GM12878 (cell line): ENCODE results near the gene DYNC1H1. TPM values are rescaled to one million over a fixed set of nuclear protein-coding genes. Genes with fewer than 3 reads are reported as not detected.
A peak's percentile ranks its signal among the peaks of the same experiment; 100 is the strongest.

Source experiments
- ATAC-seq: fragments of 200-7000 bp; cut with Tn5 transposase; 3 replicates; pipeline ENCODE4 v1.9.1; 2020; ENCODE audit warnings: mild to moderate bottlenecking, moderate library complexity
- BruUV-seq: library from RNA; stranded (reverse); fragments of 400-500 nt; replicated peaks from 2 replicates; lab custom pipeline; 2021; lab: Mats Ljungman, UMichigan
- CTCF ChIA-PET: fragments of 300-600 bp; sonication (Branson Sonifier 250); formaldehyde crosslinking; extraction: SDS; loops from one replicate; lab custom pipeline; 2021; ENCODE audit warnings: inconsistent platforms; lab: Yijun Ruan, JAX
- POLR2A ChIA-PET: fragments of 350-600 bp; formaldehyde crosslinking; extraction: SDS; loops from one replicate; lab custom pipeline; 2021; ENCODE audit warnings: inconsistent platforms; lab: Charles Lee
- RAD21 ChIA-PET: fragments of 300-600 bp; sonication (Branson Sonifier 250); formaldehyde crosslinking; loops from one replicate; lab custom pipeline; 2023; ENCODE audit warnings: antibody characterized with exemption; ENCODE audit not compliant: unreplicated experiment; lab: Charles Lee
- SMC1A ChIA-PET: fragments of 300-600 bp; sonication (Branson Sonifier 250); formaldehyde crosslinking; loops from one replicate; lab custom pipeline; 2023; ENCODE audit not compliant: unreplicated experiment, uncharacterized antibody; lab: Charles Lee
- DNase-seq: peaks from one replicate; pipeline ENCODE4 v3.0.0-alpha.2; 2011; ENCODE audit warnings: low read depth, low spot score
- FAIRE-seq: peaks from 3 replicates; lab custom pipeline; 2011; peaks lifted over from hg19 to GRCh38; lab: Jason Lieb, UNC
- H2AFZ ChIP-seq: 2 replicates; pipeline ENCODE4 v1.6.0; 2011; ENCODE audit warnings: low read depth, low read length, control low read depth; ENCODE audit not compliant: control insufficient read depth
- H3K27ac ChIP-seq: 2 replicates; pipeline ENCODE4 v1.5.1; 2011; ENCODE audit warnings: control low read depth; ENCODE audit not compliant: control insufficient read depth, insufficient read depth
- H3K27me3 ChIP-seq, 2 experiments: replicated peaks in 1 of 2; 2 replicates each; pipeline versions ENCODE4 v1.6.0 to v1.6.1; 2011; ENCODE audit warnings: low read length in 1 of 2; ENCODE audit not compliant: control insufficient read depth in 2 of 2, insufficient read depth in 2 of 2
- H3K36me3 ChIP-seq, 2 experiments: 2 replicates each; pipeline ENCODE4 v1.5.1; 2011; ENCODE audit warnings: low read length in 1 of 2; ENCODE audit not compliant: control insufficient read depth in 2 of 2, insufficient read depth in 2 of 2
- H3K4me1 ChIP-seq: 2 replicates; pipeline ENCODE4 v1.6.1; 2011; ENCODE audit warnings: mild to moderate bottlenecking, low read length, moderate library complexity, mixed read lengths; ENCODE audit not compliant: control insufficient read depth, insufficient read depth
- H3K4me2 ChIP-seq: 2 replicates; pipeline ENCODE4 v1.6.0; 2011; ENCODE audit warnings: control low read depth; ENCODE audit not compliant: control insufficient read depth, insufficient read depth
- H3K4me3 ChIP-seq: fragments of 200-600 bp; sonication (generic); 2 replicates; pipeline ENCODE4 v1.5.1; 2016
- H3K79me2 ChIP-seq: 2 replicates; pipeline ENCODE4 v1.6.0; 2011; ENCODE audit warnings: low read length; ENCODE audit not compliant: control insufficient read depth, insufficient read depth
- H3K9ac ChIP-seq: 2 replicates; pipeline ENCODE4 v1.8.0; 2011; ENCODE audit warnings: low read length, control low read depth, mixed read lengths; ENCODE audit not compliant: control insufficient read depth, insufficient read depth
- H3K9me3 ChIP-seq: replicated peaks from 3 replicates; pipeline ENCODE4 v1.5.1; 2011; ENCODE audit warnings: mild to moderate bottlenecking, low read length; ENCODE audit not compliant: control insufficient read depth, insufficient read depth
- H4K20me1 ChIP-seq: 2 replicates; pipeline ENCODE4 v1.6.0; 2011; ENCODE audit not compliant: control insufficient read depth, insufficient read depth
- ESRRA ChIP-seq: IDR thresholded peaks from 2 replicates; pipeline ENCODE4 v1.6.1; 2012; ENCODE audit warnings: mild to moderate bottlenecking, low read length, improper control_type of control experiment
- KLF5 ChIP-seq: fragments of 450-650 bp; IDR thresholded peaks from 2 replicates; pipeline ENCODE4 v1.6.1; 2014; ENCODE audit warnings: mild to moderate bottlenecking; ENCODE audit not compliant: partially characterized antibody
- POLR2AphosphoS5 ChIP-seq: IDR thresholded peaks from 2 replicates; pipeline ENCODE4 v1.6.1; 2011; ENCODE audit warnings: mild to moderate bottlenecking, low read length, inconsistent platforms
- RBBP5 ChIP-seq: fragments of 200-600 bp; sonication (generic); conservative IDR thresholded peaks from 2 replicates; pipeline ENCODE4 v1.6.1; 2016
- SIX5 ChIP-seq: IDR thresholded peaks from 2 replicates; pipeline ENCODE4 v1.6.1; 2011; ENCODE audit warnings: mild to moderate bottlenecking, low read depth, low read length, moderate library complexity; ENCODE audit not compliant: severe bottlenecking
- SMC3 ChIP-seq: IDR thresholded peaks from 2 replicates; pipeline ENCODE4 v1.6.1; 2011; ENCODE audit warnings: low read length, improper control_type of control experiment, borderline replicate concordance
- WRNIP1 ChIP-seq: IDR thresholded peaks from 2 replicates; pipeline ENCODE4 v1.6.1; 2011; ENCODE audit warnings: low read depth, low read length, improper control_type of control experiment, borderline replicate concordance
- YBX1 ChIP-seq: fragments of 450-650 bp; IDR thresholded peaks from 2 replicates; pipeline ENCODE4 v1.6.1; 2016; ENCODE audit warnings: antibody characterized with exemption
- ZBED1 ChIP-seq: IDR thresholded peaks from 2 replicates; pipeline ENCODE4 v1.6.1; 2016; ENCODE audit warnings: borderline replicate concordance
- WGBS: methylation state at CpG from one replicate; pipeline ENCODE4 v1.1.6; 2016; ENCODE audit warnings: low lambda C conversion rate; ENCODE audit not compliant: insufficient replicate concordance, insufficient coverage; ENCODE audit errors: missing lambda C conversion rate; 5-methylcytosine and 5-hydroxymethylcytosine counted together
- in situ Hi-C: fragments of 300-500 bp; cut with MboI; formaldehyde crosslinking; loops from 9 replicates; pipeline ENCODE4 v1.14.3; 2018; ENCODE audit warnings: mixed read lengths
- intact Hi-C: fragments of 100-400 bp; cut with micrococcal nuclease; formaldehyde crosslinking; loops from one replicate; pipeline ENCODE4 v1.14.2; 2022; ENCODE audit not compliant: unreplicated experiment
- polyA plus RNA-seq, 11 experiments: library from polyadenylated mRNA; depleted of rRNA in 4 of 11; unstranded in 6 of 11; stranded (reverse) in 5 of 11; fragments of >200 nt; fragmentation: Nextera tagmentation in 4 of 11; fragmentation: Illumina TruSeq in 1 of 11; extraction: Ambion mirVana in 4 of 11; extraction: Trizol in 1 of 11; gene quantifications; 1 replicate in 1 of 11; 2 replicates in 10 of 11; pipeline versions ENCODE4 v1.2.1 to v1.2.3, GENCODE V29; 2011 to 2016; ENCODE audit warnings: inconsistent platforms in 2 of 11, missing spikeins in 2 of 11, low read depth in 1 of 11
- total RNA-seq, 4 experiments: library from RNA; depleted of rRNA in 3 of 4; stranded (reverse); fragments of >200 nt in 3 of 4; fragmentation: Illumina TruSeq in 1 of 4; extraction: Trizol in 1 of 4; gene quantifications; 2 replicates each; pipeline versions ENCODE4 v1.2.1 to v1.2.3, GENCODE V29; 2013 to 2021
- TF ChIP-seq, protein P1 (sequence below): IDR thresholded peaks from 2 replicates; pipeline ENCODE4 v1.6.1; 2012; ENCODE audit warnings: low read depth, low read length, improper control_type of control experiment
- TF ChIP-seq, protein P2 (sequence below): fragments of 450-650 bp; IDR thresholded peaks from 2 replicates; pipeline ENCODE4 v1.6.1; 2017; ENCODE audit warnings: low read depth, mild to moderate bottlenecking, moderate library complexity
- TF ChIP-seq, protein P3 (sequence below), 3 experiments: IDR thresholded peaks in 2 of 3; conservative IDR thresholded peaks in 1 of 3; 2 replicates each; pipeline ENCODE4 v1.5.1; 2011; ENCODE audit warnings: low read depth in 3 of 3, low read length in 3 of 3, mild to moderate bottlenecking in 3 of 3, control low read depth in 2 of 3, moderate library complexity in 2 of 3, inconsistent platforms in 1 of 3, mixed read lengths in 1 of 3; ENCODE audit not compliant: control insufficient read depth in 2 of 3, insufficient read depth in 1 of 3; ENCODE audit errors: extremely low read depth in 1 of 3

Gene DYNC1H1
- total and polyA plus RNA-seq, 10 of the 15 experiments (the other 5 are each of a cell fraction or from before 2014, with no cell fraction given), result 38.4 to 291 (median 111) TPM

DNA sequence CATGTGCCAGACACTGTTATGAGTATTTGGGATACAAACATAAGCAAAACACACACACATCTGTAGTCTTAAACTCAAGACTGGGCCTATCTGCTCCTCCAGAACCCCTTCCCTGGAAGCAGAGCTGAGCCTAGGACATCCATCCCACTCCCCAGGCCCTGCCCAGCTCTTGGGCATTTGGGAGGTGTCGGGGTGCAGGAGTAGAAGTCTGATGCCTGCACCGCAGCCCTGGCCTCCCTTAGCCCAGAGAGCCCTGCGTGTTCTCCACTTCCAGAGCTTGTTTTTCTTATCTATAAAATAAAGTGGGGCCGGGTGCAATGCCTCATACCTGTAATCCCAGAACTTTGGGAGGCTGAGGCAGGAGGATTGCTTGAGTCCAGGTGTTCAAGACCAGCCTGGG is 110.8 kb downstream of the DYNC1H1 start (continued):
- TF ChIP-seq, protein P1, sequence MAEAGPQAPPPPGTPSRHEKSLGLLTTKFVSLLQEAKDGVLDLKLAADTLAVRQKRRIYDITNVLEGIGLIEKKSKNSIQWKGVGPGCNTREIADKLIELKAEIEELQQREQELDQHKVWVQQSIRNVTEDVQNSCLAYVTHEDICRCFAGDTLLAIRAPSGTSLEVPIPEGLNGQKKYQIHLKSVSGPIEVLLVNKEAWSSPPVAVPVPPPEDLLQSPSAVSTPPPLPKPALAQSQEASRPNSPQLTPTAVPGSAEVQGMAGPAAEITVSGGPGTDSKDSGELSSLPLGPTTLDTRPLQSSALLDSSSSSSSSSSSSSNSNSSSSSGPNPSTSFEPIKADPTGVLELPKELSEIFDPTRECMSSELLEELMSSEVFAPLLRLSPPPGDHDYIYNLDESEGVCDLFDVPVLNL, result no peak
- no peak for TF ChIP-seq KLF5
- no peak for TF ChIP-seq YBX1

DNA sequence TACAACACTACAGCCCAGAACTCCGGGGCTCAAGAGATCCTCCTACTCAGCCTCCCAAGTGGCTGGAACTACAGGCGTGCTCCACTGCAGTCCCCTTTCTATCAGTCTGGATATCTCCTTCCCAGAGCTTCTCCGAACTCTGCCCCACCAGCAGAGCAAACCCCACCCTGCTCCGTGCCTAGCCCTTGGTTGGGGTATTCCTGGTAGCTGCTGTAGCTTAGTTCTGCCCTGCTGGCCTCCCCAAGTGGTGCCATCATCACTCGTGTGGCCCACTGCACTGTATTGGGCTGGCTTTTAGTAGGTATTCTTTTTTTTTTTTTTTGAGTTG is 113.0 kb downstream of the DYNC1H1 start:
- Histone ChIP-seq H2AFZ (no peak overlapping the region), H3K9me3 (no peaks in the 10 kb centered on the region; the same call in 2 of the 3 replicates), H3K27me3 (no peaks in the 10 kb centered on the region), H3K4me3 (no peak overlapping the region), H3K4me2 (no peak overlapping the region), H4K20me1 (no peaks in the 10 kb centered on the region), H3K4me1 (no peaks in the 10 kb centered on the region), H3K36me3 (peaks cover 7 to 25% of the 10 kb centered on the region in 2 experiments), H3K27ac (no peak overlapping the region), H3K9ac (no peak overlapping the region), H3K79me2 (peaks cover 5% of the 10 kb centered on the region)
- intact Hi-C loops (no loop called here), in situ Hi-C loops (no loop called here)
- ATAC-seq (peak; percentile 24), FAIRE-seq (no peak), DNase-seq (no peak)
- ChIA-PET RAD21 (no interaction called here), POLR2A (interaction anchor here (0.7 kb wide), 1 partner anchor 124 kb away, joined by 3 read pairs; no protein-coding TSS in a partner anchor), SMC1A (no interaction called here), CTCF (no interaction called here)
- no TSS peak for BruUV-seq
- 82% methylated on average over 5 of the region's 5 CpGs for WGBS
- TF ChIP-seq WRNIP1, result no peak
- no peak for TF ChIP-seq SMC3
- no peak for TF ChIP-seq ZBED1
- no peak for TF ChIP-seq RBBP5
- no peak for TF ChIP-seq SIX5
- TF ChIP-seq, protein P2, sequence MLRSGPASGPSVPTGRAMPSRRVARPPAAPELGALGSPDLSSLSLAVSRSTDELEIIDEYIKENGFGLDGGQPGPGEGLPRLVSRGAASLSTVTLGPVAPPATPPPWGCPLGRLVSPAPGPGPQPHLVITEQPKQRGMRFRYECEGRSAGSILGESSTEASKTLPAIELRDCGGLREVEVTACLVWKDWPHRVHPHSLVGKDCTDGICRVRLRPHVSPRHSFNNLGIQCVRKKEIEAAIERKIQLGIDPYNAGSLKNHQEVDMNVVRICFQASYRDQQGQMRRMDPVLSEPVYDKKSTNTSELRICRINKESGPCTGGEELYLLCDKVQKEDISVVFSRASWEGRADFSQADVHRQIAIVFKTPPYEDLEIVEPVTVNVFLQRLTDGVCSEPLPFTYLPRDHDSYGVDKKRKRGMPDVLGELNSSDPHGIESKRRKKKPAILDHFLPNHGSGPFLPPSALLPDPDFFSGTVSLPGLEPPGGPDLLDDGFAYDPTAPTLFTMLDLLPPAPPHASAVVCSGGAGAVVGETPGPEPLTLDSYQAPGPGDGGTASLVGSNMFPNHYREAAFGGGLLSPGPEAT, result no peak
- TF ChIP-seq, protein P3, sequence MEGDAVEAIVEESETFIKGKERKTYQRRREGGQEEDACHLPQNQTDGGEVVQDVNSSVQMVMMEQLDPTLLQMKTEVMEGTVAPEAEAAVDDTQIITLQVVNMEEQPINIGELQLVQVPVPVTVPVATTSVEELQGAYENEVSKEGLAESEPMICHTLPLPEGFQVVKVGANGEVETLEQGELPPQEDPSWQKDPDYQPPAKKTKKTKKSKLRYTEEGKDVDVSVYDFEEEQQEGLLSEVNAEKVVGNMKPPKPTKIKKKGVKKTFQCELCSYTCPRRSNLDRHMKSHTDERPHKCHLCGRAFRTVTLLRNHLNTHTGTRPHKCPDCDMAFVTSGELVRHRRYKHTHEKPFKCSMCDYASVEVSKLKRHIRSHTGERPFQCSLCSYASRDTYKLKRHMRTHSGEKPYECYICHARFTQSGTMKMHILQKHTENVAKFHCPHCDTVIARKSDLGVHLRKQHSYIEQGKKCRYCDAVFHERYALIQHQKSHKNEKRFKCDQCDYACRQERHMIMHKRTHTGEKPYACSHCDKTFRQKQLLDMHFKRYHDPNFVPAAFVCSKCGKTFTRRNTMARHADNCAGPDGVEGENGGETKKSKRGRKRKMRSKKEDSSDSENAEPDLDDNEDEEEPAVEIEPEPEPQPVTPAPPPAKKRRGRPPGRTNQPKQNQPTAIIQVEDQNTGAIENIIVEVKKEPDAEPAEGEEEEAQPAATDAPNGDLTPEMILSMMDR (IDR thresholded peaks at IDR 0.05 in 2 of 3, conservative IDR thresholded peaks at IDR 0.05 in 1 of 3; ENCODE audit: control insufficient read depth in 2 of 3, extremely low read depth in 1 of 3, insufficient read depth in 1 of 3, low read depth in 3 of 3, low read length in 3 of 3), result no peak
- TF ChIP-seq POLR2AphosphoS5, result peak; percentile 65
- TF ChIP-seq ESRRA, result no peak
